HFF-Myc (cell line): ENCODE results near the gene KRTAP4-2.
"Not testable (repeated sequence)": the region's sequence is repeated elsewhere in the genome, so short reads cannot be mapped to it uniquely, and the experiment has no call there.

Experiments used
- DNase-seq: peaks from one replicate; pipeline ENCODE4 v3.0.0-alpha.2; 2011; ENCODE audit warnings: low read depth; ENCODE audit errors: extremely low read depth
- H3K4me3 ChIP-seq: replicated peaks from 2 replicates; pipeline ENCODE4 v1.5.1; 2011; ENCODE audit warnings: low read depth, mild to moderate bottlenecking, control low read depth, low read length
- CTCF ChIP-seq: IDR thresholded peaks from 2 replicates; pipeline ENCODE4 v1.5.1; 2012; ENCODE audit warnings: mild to moderate bottlenecking, low read depth, low read length, control low read depth; ENCODE audit errors: missing control alignments

Gene KRTAP4-2

GRCh38 chr17:41163828-41164227 lies 14.2 kb downstream of the KRTAP4-2 start:
- H3K4me3 ChIP-seq, result no peak overlapping the region
- no peak for DNase-seq
- no peak for TF ChIP-seq CTCF

GRCh38 chr17:41160648-41161047 lies 17.4 kb downstream of the KRTAP4-2 start, which contains the start of gene KRTAP4-4:
Gene KRTAP4-4 (minus strand): TSS chr17:41160748. CDS start chr17:41160691, 57 bp downstream.
- no peak within 1 kb of the TSS for H3K4me3 ChIP-seq
- TF ChIP-seq CTCF, result no peak
- no peak for DNase-seq

GRCh38 chr17:41160190-41160589 lies 17.8 kb downstream of the KRTAP4-2 start:
- H3K4me3 ChIP-seq, DNase-seq: not testable (repeated sequence)

- no peak for TF ChIP-seq CTCF
- no peak for DNase-seq
- no peak overlapping the region for H3K4me3 ChIP-seq
These were observed 24.2 kb downstream of the KRTAP4-2 start for GRCh38 chr17:41153856-41154255.

GRCh38 chr17:41151525-41151924 lies 26.5 kb downstream of the KRTAP4-2 start:
- TF ChIP-seq CTCF, result no peak
- no peak overlapping the region for H3K4me3 ChIP-seq
- DNase-seq, result no peak

- no peak overlapping the region for H3K4me3 ChIP-seq
- TF ChIP-seq CTCF, result no peak
- DNase-seq, result no peak
These were observed 28.0 kb downstream of the KRTAP4-2 start for GRCh38 chr17:41150026-41150425.

- no peak within 1 kb of the TSS for H3K4me3 ChIP-seq
- no peak for TF ChIP-seq CTCF
- DNase-seq, result no peak
These were observed 28.4 kb downstream of the KRTAP4-2 start, which contains the start of gene KRTAP4-5 for GRCh38 chr17:41149652-41149985. Gene KRTAP4-5 (minus strand): TSS chr17:41149825. CDS start chr17:41149767, 58 bp downstream.

GRCh38 chr17:41148971-41149651 lies 28.9 kb downstream of the KRTAP4-2 start:
- not testable (repeated sequence) for DNase-seq, H3K4me3 ChIP-seq
